Peyer's patch (tissue), 4 donors: ENCODE data around the gene KIF18B. TPM values are rescaled to one million over a fixed set of nuclear protein-coding genes. Genes with fewer than 3 reads are reported as not detected.

ENCODE experiments used
- DNase-seq, 3 donors: peaks; one replicate each; pipeline ENCODE4 v3.0.0-alpha.2; 2017 to 2019
- H3K27ac ChIP-seq, 4 donors: fragments of 200-600 bp; sonication (generic); one replicate each; pipeline ENCODE4 v1.5.1; 2016 to 2019
- H3K27me3 ChIP-seq, 2 donors: fragments of 200-600 bp; sonication (generic); one replicate each; pipeline ENCODE4 v1.5.1; 2019
- H3K36me3 ChIP-seq, 3 donors: fragments of 200-600 bp; sonication (generic); one replicate each; pipeline ENCODE4 v1.5.1; 2016 to 2019
- H3K4me1 ChIP-seq, 4 donors: fragments of 200-600 bp; sonication (generic); one replicate each; pipeline ENCODE4 v1.5.1; 2016 to 2019
- H3K4me3 ChIP-seq, 4 donors: fragments of 200-600 bp; sonication (generic); 1 replicate in 3 of 4; 2 replicates in 1 of 4; pipeline ENCODE4 v1.5.1; 2016 to 2019; ENCODE audit warnings: mild to moderate bottlenecking in 1 of 4
- H3K9me3 ChIP-seq, 4 donors: fragments of 200-600 bp; sonication (generic); one replicate each; pipeline ENCODE4 v1.5.1; 2016 to 2019; ENCODE audit warnings: mild to moderate bottlenecking in 1 of 4
- CTCF ChIP-seq, 6 experiments: fragments of 450-650 bp in 4 of 6; fragments of 200-600 bp in 2 of 6; sonication (generic) in 1 of 6; IDR thresholded peaks; one replicate each; pipeline ENCODE4 v1.5.1; 2017 to 2019; ENCODE audit warnings: antibody characterized with exemption in 6 of 6, mild to moderate bottlenecking in 3 of 6, moderate library complexity in 1 of 6
- POLR2A ChIP-seq, 2 donors: fragments of 450-650 bp; IDR thresholded peaks; one replicate each; pipeline ENCODE4 v1.5.1; 2017; ENCODE audit warnings: antibody characterized with exemption in 2 of 2, mild to moderate bottlenecking in 2 of 2, moderate library complexity in 2 of 2
- total RNA-seq, 4 donors: library from RNA; depleted of rRNA; stranded (reverse); fragments of >200 nt; gene quantifications; one replicate each; pipeline ENCODE4 v1.1.0, GENCODE V29; 2016

The KIF18B gene
- total RNA-seq, 4 donors from 2014 or later: 3.4 to 40.4 (median 6.8) TPM

GRCh38 chr17:44887971-44888954 lies 59.3 kb downstream of the KIF18B start:
- H3K36me3 ChIP-seq: peaks cover 0 to 59% (median 0%) of the 10 kb centered on the region in 3 donors

GRCh38 chr17:44887016-44887415 lies 60.6 kb downstream of the KIF18B start:
- peaks cover 0 to 59% (median 0%) of the 10 kb centered on the region in 3 donors for H3K36me3 ChIP-seq
- H3K9me3 ChIP-seq: no peaks in the 10 kb centered on the region
- TF ChIP-seq POLR2A (IDR thresholded peaks at IDR 0.05): no peak
- TF ChIP-seq CTCF (IDR thresholded peaks at IDR 0.05): no peak
- DNase-seq: no peak
- no peaks in the 10 kb centered on the region for H3K27me3 ChIP-seq
- no peak overlapping the region for H3K4me3 ChIP-seq
- H3K4me1 ChIP-seq: no peaks in the 10 kb centered on the region
- no peak overlapping the region for H3K27ac ChIP-seq

More at GRCh38 chr17:44887971-44888954, 59.3 kb downstream of the KIF18B start:
- TF ChIP-seq POLR2A (IDR thresholded peaks at IDR 0.05) (no peak), CTCF (IDR thresholded peaks at IDR 0.05) (no peak)
- H3K4me1 ChIP-seq: no peaks in the 10 kb centered on the region
- no peak overlapping the region for H3K27ac ChIP-seq
- no peak overlapping the region for H3K4me3 ChIP-seq
- no peaks in the 10 kb centered on the region for H3K27me3 ChIP-seq
- no peaks in the 10 kb centered on the region for H3K9me3 ChIP-seq
- DNase-seq: no peak

GRCh38 chr17:44884941-44885340 lies 62.6 kb downstream of the KIF18B start:
- H3K27me3 ChIP-seq: no peaks in the 10 kb centered on the region
- no peaks in the 10 kb centered on the region for H3K4me1 ChIP-seq
- no peak overlapping the region for H3K27ac ChIP-seq
- TF ChIP-seq CTCF (IDR thresholded peaks at IDR 0.05) (no peak), POLR2A (IDR thresholded peaks at IDR 0.05) (no peak)
- peaks cover 0 to 67% (median 0%) of the 10 kb centered on the region in 3 donors for H3K36me3 ChIP-seq
- DNase-seq: no peak
- no peaks in the 10 kb centered on the region for H3K9me3 ChIP-seq
- no peak overlapping the region for H3K4me3 ChIP-seq

- Histone ChIP-seq H3K9me3 (no peaks in the 10 kb centered on the region), H3K4me3 (no peak overlapping the region), H3K4me1 (no peaks in the 10 kb centered on the region), H3K27ac (no peak overlapping the region), H3K36me3 (peaks cover 0 to 91% (median 0%) of the 10 kb centered on the region in 3 donors), H3K27me3 (no peaks in the 10 kb centered on the region)
- no peak for DNase-seq
- TF ChIP-seq CTCF (IDR thresholded peaks at IDR 0.05) (no peak), POLR2A (IDR thresholded peaks at IDR 0.05) (no peak)
Measured at GRCh38 chr17:44881145-44881544, 66.4 kb downstream of the KIF18B start.

GRCh38 chr17:44880062-44880461 lies 67.5 kb downstream of the KIF18B start:
- no peak overlapping the region for H3K4me3 ChIP-seq
- H3K4me1 ChIP-seq: no peaks in the 10 kb centered on the region
- DNase-seq: no peak
- H3K27me3 ChIP-seq: no peaks in the 10 kb centered on the region
- TF ChIP-seq POLR2A (IDR thresholded peaks at IDR 0.05) (no peak), CTCF (IDR thresholded peaks at IDR 0.05) (no peak)
- H3K27ac ChIP-seq: no peak overlapping the region
- peaks cover 0 to 91% (median 0%) of the 10 kb centered on the region in 3 donors for H3K36me3 ChIP-seq
- no peaks in the 10 kb centered on the region for H3K9me3 ChIP-seq
